Testis (tissue), 2 donors: Measurements from ENCODE around the gene PNCK.

Experiments used
- CTCF ChIP-seq, 3 experiments: fragments of 450-650 bp in 2 of 3; fragments of 200-600 bp in 1 of 3; sonication (generic) in 1 of 3; IDR thresholded peaks; one replicate each; pipeline ENCODE4 v1.5.1; 2016 to 2019; ENCODE audit warnings: antibody characterized with exemption in 3 of 3, mild to moderate bottlenecking in 2 of 3, moderate library complexity in 1 of 3
- POLR2A ChIP-seq: fragments of 450-650 bp; IDR thresholded peaks from one replicate; pipeline ENCODE4 v1.6.1; 2017; ENCODE audit warnings: antibody characterized with exemption, mild to moderate bottlenecking, moderate library complexity

GRCh38 chrX:153685156-153685536 lies 11.5 kb upstream of the PNCK start:
- TF ChIP-seq POLR2A (no peak), CTCF (IDR thresholded peaks at IDR 0.05) (no peak)
